GM18951 (cell line): ENCODE measurements around the gene IST1.

Source experiments
- POLR2A ChIP-seq: IDR thresholded peaks from 4 replicates; pipeline ENCODE4 v1.6.1; 2011; ENCODE audit warnings: mild to moderate bottlenecking; ENCODE audit not compliant: insufficient read length, insufficient read depth; ENCODE audit errors: extremely low read depth
- in situ Hi-C: fragments of 300-500 bp; cut with MboI; formaldehyde crosslinking; loops from one replicate; pipeline ENCODE4 v1.12.0; 2022; ENCODE audit warnings: low sequenced_read_pairs, mixed read lengths, inconsistent platforms; ENCODE audit not compliant: unreplicated experiment

IST1 gene

GRCh38 chr16:71894921-71895678 is at the start of gene IST1:
TSS of gene IST1 (plus strand) at chr16:71895531. CDS start at chr16:71915641, 20,110 bp downstream.
- in situ Hi-C loops = no loop called here
- peak; percentile 91 for TF ChIP-seq POLR2A

- in situ Hi-C loops = no loop called here
- TF ChIP-seq POLR2A = peak; percentile 80
These were observed 49.5 kb upstream of the IST1 start, which contains the start of gene ATXN1L for GRCh38 chr16:71845639-71846430. TSS of gene ATXN1L (plus strand) at chr16:71845976. CDS start at chr16:71849741, 3,765 bp downstream.

- TF ChIP-seq POLR2A = no peak
- in situ Hi-C loops = no loop called here
These were observed 48.9 kb upstream of the IST1 start for GRCh38 chr16:71846431-71846830.

- no peak for TF ChIP-seq POLR2A
- in situ Hi-C loops = no loop called here
These were observed 48.2 kb upstream of the IST1 start for GRCh38 chr16:71847096-71847495.

- in situ Hi-C loops = no loop called here
These were observed 46.7 kb upstream of the IST1 start for GRCh38 chr16:71848622-71849021.

GRCh38 chr16:71851746-71852145 is 43.6 kb upstream of the IST1 start:
- in situ Hi-C loops = no loop called here
- no peak for TF ChIP-seq POLR2A

More at GRCh38 chr16:71848622-71849021, 46.7 kb upstream of the IST1 start:
- TF ChIP-seq POLR2A = no peak

- in situ Hi-C loops = no loop called here
- TF ChIP-seq POLR2A = no peak
These were observed 43.2 kb upstream of the IST1 start for GRCh38 chr16:71852158-71852557.

- in situ Hi-C loops = no loop called here
- TF ChIP-seq POLR2A = no peak
These were observed 42.8 kb upstream of the IST1 start for GRCh38 chr16:71852561-71852960.

GRCh38 chr16:71853413-71853812 is 41.9 kb upstream of the IST1 start:
- in situ Hi-C loops = no loop called here
- TF ChIP-seq POLR2A = no peak

- in situ Hi-C loops = no loop called here
- TF ChIP-seq POLR2A = no peak
These were observed 40.9 kb upstream of the IST1 start for GRCh38 chr16:71854369-71854948.

- in situ Hi-C loops = no loop called here
- no peak for TF ChIP-seq POLR2A
These were observed 39.2 kb upstream of the IST1 start for GRCh38 chr16:71855937-71856662.

- TF ChIP-seq POLR2A = no peak
- in situ Hi-C loops = no loop called here
These were observed 35.4 kb upstream of the IST1 start for GRCh38 chr16:71859762-71860521.
